K562 (cell line): ENCODE data around the gene FEM1B. TPM values are rescaled to one million over a fixed set of nuclear protein-coding genes. Genes with fewer than 3 reads are reported as not detected.

ENCODE experiments used
- ATAC-seq: fragments of 200-7000 bp; cut with Tn5 transposase; 3 replicates; pipeline ENCODE4 v1.9.1; 2020; ENCODE audit warnings: moderate library complexity
- BruUV-seq: library from RNA; stranded (reverse); fragments of 400-500 nt; replicated peaks from 2 replicates; lab custom pipeline; 2021; lab: Mats Ljungman, UMichigan
- CTCF ChIA-PET: fragments of 300-600 bp; formaldehyde crosslinking; extraction: SDS; loops from one replicate; lab custom pipeline; 2021; ENCODE audit warnings: low intra/inter-chr PET ratio; lab: Yijun Ruan, JAX
- POLR2A ChIA-PET: fragments of 300-600, 350-650 bp; sonication (Branson Sonifier 250); formaldehyde crosslinking; extraction: SDS; loops from one replicate; lab custom pipeline; 2021; ENCODE audit warnings: antibody characterized with exemption, inconsistent platforms; lab: Yijun Ruan, JAX
- DNase-seq, 4 experiments: peaks; one replicate each; pipeline versions ENCODE4 v3.0.0 to v3.0.0-alpha.2; 2011 to 2018; ENCODE audit warnings: low spot score in 3 of 4, mixed read lengths in 3 of 4; ENCODE audit errors: extremely low read depth in 1 of 4
- FAIRE-seq: peaks from 2 replicates; lab custom pipeline; 2011; peaks lifted over from hg19 to GRCh38; lab: Jason Lieb, UNC
- H2AFZ ChIP-seq: 2 replicates; pipeline ENCODE4 v1.6.0; 2011; ENCODE audit warnings: low read depth, low read length, control low read depth, inconsistent platforms
- H3K27ac ChIP-seq: fragments of 200-600 bp; 3 replicates; pipeline ENCODE4 v1.8.0; 2011; ENCODE audit warnings: low read depth, mild to moderate bottlenecking, control low read depth, inconsistent platforms, low read length, moderate library complexity, mixed read lengths; ENCODE audit errors: extremely low read depth
- H3K27me3 ChIP-seq, 2 experiments: fragments of 300-600 bp in 1 of 2; 2 replicates in 1 of 2; 3 replicates in 1 of 2; pipeline versions ENCODE4 v1.6.0 to v1.8.0; 2011; ENCODE audit warnings: inconsistent platforms in 2 of 2, low read length in 2 of 2, mild to moderate bottlenecking in 1 of 2, mixed read lengths in 1 of 2, moderate library complexity in 1 of 2; ENCODE audit not compliant: control insufficient read depth in 2 of 2, insufficient read depth in 2 of 2
- H3K36me3 ChIP-seq: fragments of 300-600 bp; 3 replicates; pipeline ENCODE4 v1.8.0; 2011; ENCODE audit warnings: mild to moderate bottlenecking, low read length, inconsistent platforms; ENCODE audit not compliant: control insufficient read depth, insufficient read depth
- H3K4me1 ChIP-seq, 2 experiments: fragments of 200-600 bp in 1 of 2; replicated peaks in 1 of 2; 2 replicates in 1 of 2; 3 replicates in 1 of 2; pipeline versions ENCODE4 v1.5.1 to v1.8.0; 2011; ENCODE audit warnings: inconsistent platforms in 2 of 2, low read length in 2 of 2, mild to moderate bottlenecking in 1 of 2, mixed read lengths in 1 of 2, moderate library complexity in 1 of 2; ENCODE audit not compliant: control insufficient read depth in 2 of 2, insufficient read depth in 2 of 2
- H3K4me2 ChIP-seq: 2 replicates; pipeline ENCODE4 v1.6.1; 2011; ENCODE audit warnings: low read length, control low read depth, inconsistent platforms, mixed read lengths; ENCODE audit not compliant: insufficient read depth
- H3K4me3 ChIP-seq: fragments of 200-600 bp; sonication (generic), shearing (Covaris generic); 2 replicates; pipeline ENCODE4 v1.5.1; 2016; ENCODE audit warnings: control low read depth, inconsistent platforms
- H3K79me2 ChIP-seq: fragments of 200-600 bp; 3 replicates; pipeline ENCODE4 v1.8.0; 2011; ENCODE audit warnings: low read length, inconsistent platforms; ENCODE audit not compliant: control insufficient read depth, insufficient read depth
- H3K9ac ChIP-seq, 2 experiments: 2 replicates each; pipeline versions ENCODE4 v1.6.0 to v1.6.1; 2011; ENCODE audit warnings: low read depth in 2 of 2, low read length in 2 of 2, control low read depth in 1 of 2, inconsistent platforms in 1 of 2, mild to moderate bottlenecking in 1 of 2, mixed read lengths in 1 of 2; ENCODE audit not compliant: insufficient read depth in 1 of 2
- H3K9me1 ChIP-seq: one replicate; pipeline ENCODE4 v1.6.0; 2011; ENCODE audit warnings: inconsistent platforms, mild to moderate bottlenecking, low read length, moderate library complexity; ENCODE audit not compliant: control insufficient read depth, insufficient read depth
- H3K9me3 ChIP-seq: replicated peaks from 2 replicates; pipeline ENCODE4 v1.5.1; 2011; ENCODE audit warnings: low read depth, low read length, inconsistent platforms; ENCODE audit not compliant: control insufficient read depth, insufficient read depth
- H4K20me1 ChIP-seq: replicated peaks from 2 replicates; pipeline ENCODE4 v1.6.1; 2011; ENCODE audit warnings: low read length, inconsistent platforms, mixed read lengths; ENCODE audit not compliant: control insufficient read depth, insufficient read depth
- ARID2 ChIP-seq: fragments of 450-650 bp; IDR thresholded peaks from 2 replicates; pipeline ENCODE4 v1.6.1; 2017; ENCODE audit warnings: antibody characterized with exemption, mild to moderate bottlenecking
- HNRNPH1 ChIP-seq: fragments of 200-400 bp; formaldehyde crosslinking; optimal IDR thresholded peaks from 2 replicates; pipeline ENCODE3; 2017; ENCODE audit warnings: low read depth, mild to moderate bottlenecking, low read length, moderate library complexity
- KLF16 ChIP-seq: IDR thresholded peaks from 2 replicates; pipeline ENCODE4 v1.6.1; 2016; ENCODE audit warnings: antibody characterized with exemption
- REST ChIP-seq, 2 experiments: fragments of 450-650 bp; formaldehyde crosslinking in 1 of 2; IDR thresholded peaks; 2 replicates each; pipeline versions ENCODE4 v1.4.0 to v1.6.1; 2014 to 2020; ENCODE audit warnings: mild to moderate bottlenecking in 2 of 2, borderline replicate concordance in 1 of 2, low read depth in 1 of 2
- SMC3 ChIP-seq: conservative IDR thresholded peaks from 2 replicates; pipeline ENCODE4 v1.6.1; 2011; ENCODE audit warnings: low read depth, low read length, improper control_type of control experiment; ENCODE audit not compliant: insufficient read depth
- YY1 ChIP-seq, 3 experiments: IDR thresholded peaks; 2 replicates each; pipeline ENCODE4 v1.6.1; 2011; ENCODE audit warnings: low read length in 2 of 3, mild to moderate bottlenecking in 2 of 3, moderate library complexity in 2 of 3, borderline replicate concordance in 1 of 3, control low read depth in 1 of 3, low read depth in 1 of 3; ENCODE audit not compliant: insufficient read depth in 3 of 3, insufficient replicate concordance in 2 of 3, control insufficient read depth in 1 of 3, insufficient read length in 1 of 3; ENCODE audit errors: extremely low read depth in 1 of 3
- ZNF707 ChIP-seq: fragments of 250-450 bp; sonication (Bioruptor Pico); conservative IDR thresholded peaks from 2 replicates; pipeline ENCODE4 v1.8.0; 2022; ENCODE audit warnings: inconsistent platforms, mild to moderate bottlenecking, moderate library complexity
- WGBS: fragments of 100-300 bp; shearing (Covaris generic); methylation state at CpG from one replicate; pipeline ENCODE4 v1.1.6; 2016; ENCODE audit warnings: low coverage, mixed read lengths; ENCODE audit not compliant: insufficient coverage; ENCODE audit errors: missing lambda C conversion rate; 5-methylcytosine and 5-hydroxymethylcytosine counted together
- in situ Hi-C: fragments of 300-500 bp; cut with MboI; formaldehyde crosslinking; loops from 4 replicates; pipeline ENCODE4 v1.15.0; 2018; ENCODE audit warnings: inconsistent platforms, mixed read lengths
- intact Hi-C: fragments of 100-400 bp; cut with micrococcal nuclease; formaldehyde crosslinking; loops from 2 replicates; pipeline ENCODE4 v1.14.2; 2022
- polyA plus RNA-seq, 8 experiments: library from polyadenylated mRNA; depleted of rRNA in 4 of 8; stranded (reverse) in 5 of 8; unstranded in 3 of 8; fragments of >200 nt; fragmentation: Nextera tagmentation in 2 of 8; fragmentation: Illumina TruSeq in 1 of 8; extraction: Ambion mirVana in 2 of 8; extraction: Trizol in 1 of 8; gene quantifications; 2 replicates each; pipeline versions ENCODE4 v1.2.1 to v1.2.3, GENCODE V29; 2011 to 2014; ENCODE audit warnings: inconsistent platforms in 1 of 8, missing spikeins in 1 of 8
- total RNA-seq, 7 experiments: library from RNA; depleted of rRNA in 6 of 7; stranded (reverse); fragments of >200 nt in 6 of 7; fragmentation: Illumina TruSeq in 2 of 7; extraction: Trizol in 2 of 7; gene quantifications; 2 replicates each; pipeline versions ENCODE4 v1.2.1 to v1.2.3, GENCODE V29; 2011 to 2021; ENCODE audit warnings: low replicate concordance in 1 of 7
- TF ChIP-seq, protein P1 (sequence below): fragments of 450-650 bp; formaldehyde crosslinking; IDR thresholded peaks from 2 replicates; pipeline ENCODE4 v1.4.0; 2020; ENCODE audit warnings: mild to moderate bottlenecking, moderate library complexity

FEM1B gene
- total and polyA plus RNA-seq, 9 of the 15 experiments (the other 6 are each of a cell fraction or from before 2014, with no cell fraction given): 5.9 to 61.6 (median 20.1) TPM

- H3K4me1 ChIP-seq: peaks cover 0 to 12% of the 10 kb centered on the region in 2 experiments; a peak in 3 of 5 replicates
- ChIA-PET POLR2A (interaction anchor here (0.6 to 1.9 kb wide), 10 partner anchors 9 to 832 kb away, joined by 3 to 8 read pairs (median 4); partner anchors contain the start of gene FEM1B), CTCF (interaction anchor here (0.7 to 3.2 kb wide), 3 partner anchors 53 to 139 kb away, joined by 3 to 28 read pairs (median 4); no protein-coding TSS in a partner anchor)
- no peak overlapping the region for H3K9ac ChIP-seq
- FAIRE-seq: peak; percentile 74
- no peaks in the 10 kb centered on the region for H3K36me3 ChIP-seq
- BruUV-seq: no TSS peak
- no peak overlapping the region for H3K27ac ChIP-seq
- WGBS: 3% methylated on average over 7 of the region's 7 CpGs
- peaks cover 12 to 19% of the 10 kb centered on the region in 2 experiments for H3K27me3 ChIP-seq
- ATAC-seq: peak; percentile 90
- intact Hi-C loops (loop anchor here (1.0 to 5.0 kb wide), 3 partner anchors 53 to 284 kb away; no protein-coding TSS in a partner anchor), in situ Hi-C loops (no loop called here)
- H3K4me2 ChIP-seq: 0 out of 2 replicates have a peak overlapping the region, but pooled peaks have one; percentile 11
- no peaks in the 10 kb centered on the region for H3K9me3 ChIP-seq
- peak; percentile 43 to 77 (median 55) for DNase-seq
- no peaks in the 10 kb centered on the region for H4K20me1 ChIP-seq
- H3K79me2 ChIP-seq: no peaks in the 10 kb centered on the region
- no peaks in the 10 kb centered on the region for H3K9me1 ChIP-seq
- H3K4me3 ChIP-seq: no peak overlapping the region
- H2AFZ ChIP-seq: no peak overlapping the region
- TF ChIP-seq YY1 (IDR thresholded peaks at IDR 0.05; ENCODE audit: borderline replicate concordance in 1 of 3, control insufficient read depth in 1 of 3, extremely low read depth in 1 of 3, insufficient read depth in 3 of 3, insufficient read length in 1 of 3, insufficient replicate concordance in 2 of 3, low read depth in 1 of 3, low read length in 2 of 3) (no peak), REST (IDR thresholded peaks at IDR 0.05; ENCODE audit: borderline replicate concordance) (peak; percentile 74; the same call in 1 of the 2 replicates), REST (CRISPR knock-in tag; IDR thresholded peaks at IDR 0.05; ENCODE audit: low read depth) (no peak), ARID2 (0 out of 2 replicates have a peak, but pooled peaks have one; percentile 46), HNRNPH1 (no peak), ZNF707 (CRISPR knock-in tag) (no peak), KLF16 (peak; percentile 43; the same call in 1 of the 2 replicates), SMC3 (peak; percentile 50; the same call in 1 of the 2 replicates)
- TF ChIP-seq, protein P1, sequence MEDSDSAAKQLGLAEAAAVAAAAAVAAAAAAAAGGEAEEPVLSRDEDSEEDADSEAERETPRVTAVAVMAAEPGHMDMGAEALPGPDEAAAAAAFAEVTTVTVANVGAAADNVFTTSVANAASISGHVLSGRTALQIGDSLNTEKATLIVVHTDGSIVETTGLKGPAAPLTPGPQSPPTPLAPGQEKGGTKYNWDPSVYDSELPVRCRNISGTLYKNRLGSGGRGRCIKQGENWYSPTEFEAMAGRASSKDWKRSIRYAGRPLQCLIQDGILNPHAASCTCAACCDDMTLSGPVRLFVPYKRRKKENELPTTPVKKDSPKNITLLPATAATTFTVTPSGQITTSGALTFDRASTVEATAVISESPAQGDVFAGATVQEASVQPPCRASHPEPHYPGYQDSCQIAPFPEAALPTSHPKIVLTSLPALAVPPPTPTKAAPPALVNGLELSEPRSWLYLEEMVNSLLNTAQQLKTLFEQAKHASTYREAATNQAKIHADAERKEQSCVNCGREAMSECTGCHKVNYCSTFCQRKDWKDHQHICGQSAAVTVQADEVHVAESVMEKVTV (CRISPR knock-in tag): peak; percentile 49; the same call in 1 of the 2 replicates
Measured at GRCh38 chr15:68252925-68253534, 24.5 kb upstream of the FEM1B start.
